ENCODE measurements around the gene TMEM144.

The TMEM144 gene

DNA sequence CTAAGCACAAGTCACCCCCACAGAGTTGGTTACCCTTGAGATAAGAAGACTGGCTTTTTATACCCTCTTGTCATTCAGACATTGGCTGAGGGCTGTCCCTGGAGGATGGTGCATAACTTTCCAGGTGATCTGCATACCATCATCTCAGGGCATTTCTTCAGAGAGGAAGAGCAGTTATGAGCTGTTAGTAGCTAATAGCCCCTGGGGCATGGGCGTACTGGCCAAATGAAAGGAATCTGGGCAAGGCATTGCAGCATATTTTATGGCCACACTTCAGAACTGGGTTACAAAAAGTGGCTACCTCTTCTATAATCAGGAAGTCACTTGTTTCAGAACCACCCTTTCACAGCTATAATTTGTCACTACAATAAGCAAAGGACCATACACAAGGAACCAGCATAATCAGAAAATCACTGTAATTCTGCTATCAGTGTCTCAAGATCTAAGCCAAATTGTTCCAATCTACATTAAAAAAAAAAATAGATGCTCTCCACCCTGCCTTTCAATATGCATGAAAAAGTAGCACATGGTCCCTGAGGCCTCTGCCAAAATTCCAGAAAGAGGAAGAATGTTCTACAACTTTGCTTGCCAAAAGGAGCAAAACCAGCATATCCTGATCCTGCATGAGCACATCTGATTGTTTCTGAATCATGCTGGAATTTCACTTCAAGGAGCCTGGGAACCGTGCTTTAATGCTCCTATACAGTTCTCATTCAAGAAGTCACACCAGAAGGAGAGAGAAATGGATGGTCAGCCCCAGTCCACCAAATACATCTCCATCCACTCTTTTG, 92.0 kb downstream of the TMEM144 start:
- DNase-seq = no peak

- no peak for DNase-seq
These were observed 94.4 kb downstream of the TMEM144 start for GRCh38 chr4:158304694-158305093.

All from stimulated activated CD4-positive, alpha-beta T cell treated with anti-CD3 and anti-CD28 coated beads, Interleukin-4, amount 100 ng/mL, for 1 hour (primary cell).